Measurements from ENCODE around the gene NOA1.
"Not testable (repeated sequence)": the region's sequence is repeated elsewhere in the genome, so short reads cannot be mapped to it uniquely, and the experiment has no call there.

NOA1 gene

DNA sequence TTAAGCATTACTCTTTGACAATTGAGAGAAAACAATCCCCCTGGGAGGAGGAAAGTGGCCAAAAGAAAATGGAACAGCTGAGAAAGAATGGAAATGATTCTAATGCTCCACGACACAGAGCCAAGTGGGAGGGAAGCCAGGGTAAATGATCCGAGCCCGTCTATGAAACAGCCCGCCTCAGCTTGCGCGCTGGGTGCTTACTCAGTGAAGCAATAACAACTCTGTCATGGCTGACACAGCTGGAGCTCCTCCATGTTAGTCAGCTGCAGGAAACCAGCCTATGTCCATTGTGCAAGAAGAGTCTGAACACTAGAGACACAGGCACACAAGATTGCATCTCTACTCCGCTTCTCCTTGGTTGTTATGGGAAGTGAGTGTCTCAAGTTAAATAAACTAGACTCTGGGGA is 19.3 kb downstream of the NOA1 start:
- no peak for DNase-seq (ENCODE audit: low read depth in 2 of 2)

DNA sequence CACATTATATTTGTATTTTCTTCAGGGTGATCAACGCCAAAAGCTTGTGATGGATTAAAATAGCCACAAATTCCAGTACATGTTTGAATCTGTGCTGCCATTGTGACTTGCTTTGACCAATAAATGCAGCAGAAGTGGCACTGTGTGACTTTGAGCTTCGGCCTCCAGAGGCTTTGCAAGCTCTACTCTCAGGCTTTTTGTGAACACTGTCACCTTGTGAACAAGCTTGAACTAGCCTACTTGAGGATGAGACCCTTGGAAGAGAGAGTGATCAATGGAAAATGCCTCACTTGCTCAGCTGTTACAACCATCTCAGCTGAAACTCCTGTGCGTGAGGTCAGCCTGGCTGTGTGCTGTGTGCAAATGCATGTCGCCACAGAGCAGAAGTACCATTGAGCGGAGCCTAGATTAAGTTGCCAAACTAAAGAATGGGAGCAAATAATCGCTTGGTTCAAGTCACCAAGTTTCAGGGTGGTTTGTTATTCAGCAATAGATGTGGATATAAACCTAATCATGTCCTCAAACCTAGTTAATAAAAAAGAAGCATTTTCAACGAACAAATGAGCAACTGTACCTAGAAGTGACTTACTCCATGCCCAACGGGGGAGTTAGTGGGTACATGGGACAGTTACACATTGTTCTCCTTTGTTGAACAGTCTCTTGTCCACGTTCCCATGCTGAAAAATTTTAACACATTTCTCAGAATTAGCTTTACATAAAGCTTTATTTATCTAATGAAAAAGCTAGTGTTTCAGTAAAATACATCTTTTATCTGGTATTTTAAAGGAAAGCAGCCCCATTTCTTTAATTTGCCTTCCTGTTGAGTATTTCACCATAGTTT is 23.5 kb downstream of the NOA1 start:
- DNase-seq (ENCODE audit: low read depth in 2 of 2): no peak

DNA sequence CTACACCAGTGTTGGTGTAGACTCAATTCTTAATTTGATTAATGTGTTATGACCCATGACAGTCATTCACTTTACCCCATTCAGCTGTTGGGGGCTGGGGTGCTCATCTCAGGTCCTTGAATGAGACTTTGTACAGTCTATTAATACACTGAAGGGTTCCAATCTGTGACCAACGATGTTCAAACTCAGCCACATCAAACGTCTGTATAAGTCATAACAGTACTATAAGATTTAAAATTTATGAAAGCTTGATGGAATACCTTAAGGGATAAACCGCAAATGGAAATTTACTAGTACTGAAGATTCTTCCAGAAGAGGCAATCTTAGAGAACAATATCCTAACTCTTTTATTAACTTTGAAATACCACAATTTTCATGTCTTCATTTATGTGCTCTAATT is 36.0 kb downstream of the NOA1 start:
- no peak for DNase-seq (ENCODE audit: low read depth in 2 of 2)

DNA sequence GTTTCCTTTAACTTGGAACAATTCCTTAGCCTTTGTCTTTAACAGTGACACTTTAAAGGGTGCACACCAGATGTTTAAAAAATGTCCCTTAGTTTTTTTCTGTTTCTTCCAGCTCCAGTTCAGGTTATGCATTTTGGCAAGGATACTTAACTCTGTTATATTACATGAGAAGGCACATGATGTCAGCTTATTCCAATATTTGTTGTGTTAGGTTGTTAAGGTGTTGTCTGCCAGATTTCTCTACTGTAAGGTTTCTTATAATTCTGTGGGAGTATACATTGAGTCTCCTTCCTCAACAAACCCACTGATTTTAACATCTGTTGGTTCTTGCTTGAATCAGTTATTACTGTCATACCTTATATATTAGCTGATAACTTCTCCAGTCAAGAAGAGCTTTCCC is 36.4 kb downstream of the NOA1 start:
- no peak for DNase-seq (ENCODE audit: low read depth in 2 of 2)

DNA sequence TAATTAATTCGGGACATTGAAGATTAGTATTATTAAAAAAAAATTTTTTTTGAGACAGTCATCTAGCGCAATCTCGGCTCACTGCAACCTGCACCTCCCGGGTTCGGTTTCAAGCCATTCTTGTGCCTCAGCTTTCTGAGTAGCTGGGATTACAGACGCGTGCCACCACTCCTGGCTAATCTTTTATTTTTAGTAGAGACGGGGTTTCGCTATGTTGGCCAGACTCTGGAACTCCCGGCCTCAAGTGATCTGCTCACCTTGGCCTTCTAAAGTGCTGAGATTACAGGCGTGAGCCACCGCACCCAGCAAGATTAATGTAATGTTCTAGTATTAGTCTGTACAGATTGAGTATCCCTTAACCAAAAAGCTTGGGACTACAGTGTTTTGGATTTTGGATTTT is 37.0 kb downstream of the NOA1 start:
- DNase-seq (ENCODE audit: low read depth in 2 of 2): no peak

DNA sequence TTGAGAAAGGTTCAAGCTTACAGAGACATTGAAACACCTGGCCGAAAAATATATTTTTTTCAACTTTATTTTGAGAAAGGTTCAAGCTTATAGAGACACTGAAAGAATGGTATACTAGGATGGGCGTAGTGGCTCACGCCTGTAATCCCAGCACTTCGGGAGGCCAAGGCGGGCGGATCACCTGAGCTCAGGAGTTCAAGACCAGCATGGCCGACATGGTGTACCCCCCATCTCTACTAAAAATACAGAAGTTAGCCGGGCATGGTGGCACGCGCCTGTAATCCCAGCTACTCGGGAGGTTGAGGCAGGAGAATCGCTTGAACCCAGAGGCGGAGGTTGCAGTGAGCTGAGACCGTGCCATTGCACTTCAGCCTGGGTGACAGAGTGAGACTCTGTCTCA is 37.6 kb downstream of the NOA1 start:
- DNase-seq (ENCODE audit: low read depth in 2 of 2): not testable (repeated sequence)

DNA sequence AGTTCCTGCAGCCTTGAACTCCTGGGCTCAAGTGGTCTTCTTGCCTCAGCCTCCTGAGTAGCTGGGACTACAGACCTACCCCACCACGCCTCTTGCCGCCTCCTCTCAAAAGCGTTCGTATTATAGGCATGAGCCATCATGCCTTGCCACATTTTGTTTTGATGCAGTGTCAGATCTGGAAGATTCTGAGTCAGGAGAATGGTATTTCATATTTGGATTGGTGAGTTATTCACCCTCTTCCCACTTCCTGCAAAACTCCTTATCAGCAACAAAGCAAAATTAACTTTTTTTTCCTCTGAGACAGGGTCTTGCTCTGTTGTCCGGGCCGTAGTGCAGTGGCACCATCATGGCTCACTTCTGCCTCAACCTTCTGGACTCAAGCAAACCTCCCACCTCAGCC is 40.1 kb downstream of the NOA1 start:
- DNase-seq (ENCODE audit: low read depth in 2 of 2): no peak

DNA sequence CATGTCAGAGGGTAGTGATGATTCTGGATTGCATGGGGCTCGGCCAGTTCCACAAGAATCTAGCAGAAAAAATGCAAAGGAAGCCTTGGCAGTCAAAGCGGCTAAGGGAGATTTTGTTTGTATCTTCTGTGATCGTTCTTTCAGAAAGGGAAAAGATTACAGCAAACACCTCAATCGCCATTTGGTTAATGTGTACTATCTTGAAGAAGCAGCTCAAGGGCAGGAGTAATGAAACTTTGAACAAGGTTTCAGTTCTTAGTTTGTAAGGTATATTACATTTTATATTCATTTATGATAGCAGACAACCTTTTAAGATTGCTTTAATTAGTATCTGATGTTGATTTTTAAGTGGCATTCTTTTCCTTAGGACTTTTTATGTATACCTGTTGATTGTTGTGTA is 45.5 kb downstream of the NOA1 start:
- DNase-seq (ENCODE audit: low read depth in 2 of 2): no peak

DNA sequence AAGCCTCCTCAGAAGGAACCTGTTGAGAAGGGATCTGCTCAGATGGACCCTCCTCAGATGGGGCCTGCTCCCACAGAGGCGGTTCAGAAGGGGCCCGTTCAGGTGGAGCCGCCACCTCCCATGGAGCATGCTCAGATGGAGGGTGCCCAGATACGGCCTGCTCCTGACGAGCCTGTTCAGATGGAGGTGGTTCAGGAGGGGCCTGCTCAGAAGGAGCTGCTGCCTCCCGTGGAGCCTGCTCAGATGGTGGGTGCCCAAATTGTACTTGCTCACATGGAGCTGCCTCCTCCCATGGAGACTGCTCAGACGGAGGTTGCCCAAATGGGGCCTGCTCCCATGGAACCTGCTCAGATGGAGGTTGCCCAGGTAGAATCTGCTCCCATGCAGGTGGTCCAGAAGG is 46.8 kb downstream of the NOA1 start:
- DNase-seq (ENCODE audit: low read depth in 2 of 2): no peak

DNA sequence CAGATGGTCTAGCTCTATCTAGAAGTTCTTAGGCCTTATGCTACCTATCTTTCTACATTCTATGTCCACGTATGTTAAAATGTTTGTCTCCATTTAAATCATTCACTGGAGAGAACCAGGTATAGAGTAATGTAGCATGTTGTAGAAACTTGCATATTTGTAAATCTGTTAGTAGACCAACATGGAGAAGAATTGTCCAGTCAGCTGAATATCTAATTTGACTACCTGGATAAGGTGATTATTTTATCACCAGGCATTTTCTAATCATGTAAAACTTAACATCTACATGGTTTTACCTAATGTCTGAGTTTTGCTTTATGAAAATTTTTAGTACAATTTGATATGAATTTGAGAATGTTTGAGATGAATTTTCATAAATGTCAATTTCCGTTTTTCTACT is 50.2 kb downstream of the NOA1 start:
- DNase-seq (ENCODE audit: low read depth in 2 of 2): no peak

DNA sequence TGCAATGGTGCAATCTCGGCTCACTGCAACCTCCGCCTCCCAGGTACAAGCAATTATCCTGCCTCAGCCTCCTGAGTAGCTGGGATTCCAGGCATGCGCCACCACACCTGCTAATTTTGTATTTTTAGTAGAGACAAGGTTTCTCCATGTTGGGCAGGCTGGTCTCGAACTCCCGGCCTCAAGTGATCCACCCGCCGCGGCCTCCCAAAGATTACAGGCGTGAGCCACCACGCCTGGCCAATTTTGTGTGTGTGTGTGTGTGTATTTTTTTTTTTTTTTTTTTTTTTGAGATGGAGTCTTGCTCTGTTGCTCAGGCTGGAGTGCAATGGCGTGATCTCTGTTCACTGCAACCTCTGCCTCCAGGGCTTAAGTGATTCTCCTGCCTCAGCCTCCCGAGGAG is 62.4 kb downstream of the NOA1 start:
- DNase-seq (ENCODE audit: low read depth in 2 of 2): not testable (repeated sequence)

DNA sequence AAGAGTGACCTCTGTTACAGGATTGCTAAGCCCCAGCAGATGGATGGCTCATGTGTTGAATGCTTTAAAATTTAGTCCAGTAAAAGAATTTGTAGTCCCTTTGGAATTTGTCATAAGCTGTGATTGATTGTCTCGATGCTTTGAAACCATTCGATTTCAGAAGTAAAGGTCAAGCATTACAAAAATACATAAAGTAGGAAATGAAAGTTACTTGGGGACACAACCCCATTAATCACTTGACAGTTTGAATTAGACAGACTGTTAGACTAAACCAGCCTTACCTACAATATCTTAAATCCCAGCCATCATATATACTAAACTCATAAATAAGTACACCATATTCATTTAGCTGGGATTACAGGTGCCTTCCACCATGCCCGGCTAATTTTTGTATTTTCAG is 63.1 kb downstream of the NOA1 start:
- no peak for DNase-seq (ENCODE audit: low read depth in 2 of 2)
